GM12878 (cell line): ENCODE measurements around the gene BTBD1. TPM values are rescaled to one million over a fixed set of nuclear protein-coding genes. Genes with fewer than 3 reads are reported as not detected.

ENCODE experiments used
- ATAC-seq: fragments of 200-7000 bp; cut with Tn5 transposase; 3 replicates; pipeline ENCODE4 v1.9.1; 2020; ENCODE audit warnings: mild to moderate bottlenecking, moderate library complexity
- BruUV-seq: library from RNA; stranded (reverse); fragments of 400-500 nt; replicated peaks from 2 replicates; lab custom pipeline; 2021; lab: Mats Ljungman, UMichigan
- CTCF ChIA-PET: fragments of 300-600 bp; sonication (Branson Sonifier 250); formaldehyde crosslinking; extraction: SDS; loops from one replicate; lab custom pipeline; 2021; ENCODE audit warnings: inconsistent platforms; lab: Yijun Ruan, JAX
- POLR2A ChIA-PET: fragments of 350-600 bp; formaldehyde crosslinking; extraction: SDS; loops from one replicate; lab custom pipeline; 2021; ENCODE audit warnings: inconsistent platforms; lab: Charles Lee
- RAD21 ChIA-PET: fragments of 300-600 bp; sonication (Branson Sonifier 250); formaldehyde crosslinking; loops from one replicate; lab custom pipeline; 2023; ENCODE audit warnings: antibody characterized with exemption; ENCODE audit not compliant: unreplicated experiment; lab: Charles Lee
- SMC1A ChIA-PET: fragments of 300-600 bp; sonication (Branson Sonifier 250); formaldehyde crosslinking; loops from one replicate; lab custom pipeline; 2023; ENCODE audit not compliant: unreplicated experiment, uncharacterized antibody; lab: Charles Lee
- DNase-seq: peaks from one replicate; pipeline ENCODE4 v3.0.0-alpha.2; 2011; ENCODE audit warnings: low read depth, low spot score
- FAIRE-seq: peaks from 3 replicates; lab custom pipeline; 2011; peaks lifted over from hg19 to GRCh38; lab: Jason Lieb, UNC
- H2AFZ ChIP-seq: 2 replicates; pipeline ENCODE4 v1.6.0; 2011; ENCODE audit warnings: low read depth, low read length, control low read depth; ENCODE audit not compliant: control insufficient read depth
- H3K27ac ChIP-seq: 2 replicates; pipeline ENCODE4 v1.5.1; 2011; ENCODE audit warnings: control low read depth; ENCODE audit not compliant: control insufficient read depth, insufficient read depth
- H3K27me3 ChIP-seq, 2 experiments: replicated peaks in 1 of 2; 2 replicates each; pipeline versions ENCODE4 v1.6.0 to v1.6.1; 2011; ENCODE audit warnings: low read length in 1 of 2; ENCODE audit not compliant: control insufficient read depth in 2 of 2, insufficient read depth in 2 of 2
- H3K36me3 ChIP-seq, 2 experiments: 2 replicates each; pipeline ENCODE4 v1.5.1; 2011; ENCODE audit warnings: low read length in 1 of 2; ENCODE audit not compliant: control insufficient read depth in 2 of 2, insufficient read depth in 2 of 2
- H3K4me1 ChIP-seq: 2 replicates; pipeline ENCODE4 v1.6.1; 2011; ENCODE audit warnings: mild to moderate bottlenecking, low read length, moderate library complexity, mixed read lengths; ENCODE audit not compliant: control insufficient read depth, insufficient read depth
- H3K4me2 ChIP-seq: 2 replicates; pipeline ENCODE4 v1.6.0; 2011; ENCODE audit warnings: control low read depth; ENCODE audit not compliant: control insufficient read depth, insufficient read depth
- H3K4me3 ChIP-seq: fragments of 200-600 bp; sonication (generic); 2 replicates; pipeline ENCODE4 v1.5.1; 2016
- H3K79me2 ChIP-seq: 2 replicates; pipeline ENCODE4 v1.6.0; 2011; ENCODE audit warnings: low read length; ENCODE audit not compliant: control insufficient read depth, insufficient read depth
- H3K9ac ChIP-seq: 2 replicates; pipeline ENCODE4 v1.8.0; 2011; ENCODE audit warnings: low read length, control low read depth, mixed read lengths; ENCODE audit not compliant: control insufficient read depth, insufficient read depth
- H3K9me3 ChIP-seq: replicated peaks from 3 replicates; pipeline ENCODE4 v1.5.1; 2011; ENCODE audit warnings: mild to moderate bottlenecking, low read length; ENCODE audit not compliant: control insufficient read depth, insufficient read depth
- H4K20me1 ChIP-seq: 2 replicates; pipeline ENCODE4 v1.6.0; 2011; ENCODE audit not compliant: control insufficient read depth, insufficient read depth
- BCL11A ChIP-seq: IDR thresholded peaks from 2 replicates; pipeline ENCODE4 v1.6.1; 2011; ENCODE audit warnings: low read depth, low read length
- CEBPB ChIP-seq, 2 experiments: fragments of 150-350 bp in 1 of 2; IDR thresholded peaks; 2 replicates each; pipeline ENCODE4 v1.6.1; 2012 to 2014; ENCODE audit warnings: low read depth in 2 of 2, low read length in 2 of 2, borderline replicate concordance in 1 of 2, inconsistent platforms in 1 of 2
- DPF2 ChIP-seq: fragments of 450-650 bp; IDR thresholded peaks from 2 replicates; pipeline ENCODE4 v1.6.1; 2017; ENCODE audit warnings: mild to moderate bottlenecking
- KAT2A ChIP-seq: conservative IDR thresholded peaks from 2 replicates; pipeline ENCODE4 v1.6.1; 2011; ENCODE audit warnings: low read depth, low read length; ENCODE audit not compliant: control insufficient read depth
- MYB ChIP-seq: fragments of 150-350 bp; IDR thresholded peaks from 2 replicates; pipeline ENCODE4 v1.6.1; 2014; ENCODE audit warnings: mild to moderate bottlenecking, low read depth, low read length, borderline replicate concordance
- NFXL1 ChIP-seq: fragments of 450-650 bp; IDR thresholded peaks from 2 replicates; pipeline ENCODE4 v1.6.1; 2017; ENCODE audit warnings: antibody characterized with exemption, mild to moderate bottlenecking, borderline replicate concordance
- POLR2AphosphoS2 ChIP-seq: IDR thresholded peaks from 2 replicates; pipeline ENCODE4 v1.6.1; 2011; ENCODE audit warnings: low read depth, mild to moderate bottlenecking, low read length, improper control_type of control experiment, moderate library complexity
- RELB ChIP-seq: fragments of 450-650 bp; IDR thresholded peaks from 2 replicates; pipeline ENCODE4 v1.6.1; 2017; ENCODE audit warnings: low read depth, mild to moderate bottlenecking, moderate library complexity
- SP1 ChIP-seq: IDR thresholded peaks from one replicate; pipeline ENCODE4 v1.6.1; 2011; ENCODE audit warnings: low read depth, low read length
- SREBF1 ChIP-seq: IDR thresholded peaks from 2 replicates; pipeline ENCODE4 v1.6.1; 2012; ENCODE audit warnings: mild to moderate bottlenecking, low read length
- WRNIP1 ChIP-seq: IDR thresholded peaks from 2 replicates; pipeline ENCODE4 v1.6.1; 2011; ENCODE audit warnings: low read depth, low read length, improper control_type of control experiment, borderline replicate concordance
- ZBTB40 ChIP-seq: fragments of 450-650 bp; IDR thresholded peaks from 2 replicates; pipeline ENCODE4 v1.6.1; 2016; ENCODE audit warnings: mild to moderate bottlenecking, moderate library complexity, borderline replicate concordance
- ZNF217 ChIP-seq: fragments of 450-650 bp; IDR thresholded peaks from 2 replicates; pipeline ENCODE4 v1.6.1; 2017; ENCODE audit warnings: antibody characterized with exemption, mild to moderate bottlenecking
- WGBS: methylation state at CpG from one replicate; pipeline ENCODE4 v1.1.6; 2016; ENCODE audit warnings: low lambda C conversion rate; ENCODE audit not compliant: insufficient replicate concordance, insufficient coverage; ENCODE audit errors: missing lambda C conversion rate; 5-methylcytosine and 5-hydroxymethylcytosine counted together
- in situ Hi-C: fragments of 300-500 bp; cut with MboI; formaldehyde crosslinking; loops from 9 replicates; pipeline ENCODE4 v1.14.3; 2018; ENCODE audit warnings: mixed read lengths
- intact Hi-C: fragments of 100-400 bp; cut with micrococcal nuclease; formaldehyde crosslinking; loops from one replicate; pipeline ENCODE4 v1.14.2; 2022; ENCODE audit not compliant: unreplicated experiment
- polyA plus RNA-seq, 11 experiments: library from polyadenylated mRNA; depleted of rRNA in 4 of 11; unstranded in 6 of 11; stranded (reverse) in 5 of 11; fragments of >200 nt; fragmentation: Nextera tagmentation in 4 of 11; fragmentation: Illumina TruSeq in 1 of 11; extraction: Ambion mirVana in 4 of 11; extraction: Trizol in 1 of 11; gene quantifications; 1 replicate in 1 of 11; 2 replicates in 10 of 11; pipeline versions ENCODE4 v1.2.1 to v1.2.3, GENCODE V29; 2011 to 2016; ENCODE audit warnings: inconsistent platforms in 2 of 11, missing spikeins in 2 of 11, low read depth in 1 of 11
- total RNA-seq, 4 experiments: library from RNA; depleted of rRNA in 3 of 4; stranded (reverse); fragments of >200 nt in 3 of 4; fragmentation: Illumina TruSeq in 1 of 4; extraction: Trizol in 1 of 4; gene quantifications; 2 replicates each; pipeline versions ENCODE4 v1.2.1 to v1.2.3, GENCODE V29; 2013 to 2021

BTBD1 gene
- total and polyA plus RNA-seq, 10 of the 15 experiments (the other 5 are each of a cell fraction or from before 2014, with no cell fraction given) = 17.5 to 90.4 (median 73.1) TPM

GRCh38 chr15:83111149-83111548, 44.1 kb upstream of the BTBD1 start:
- no peaks in the 10 kb centered on the region for H3K27me3 ChIP-seq
- FAIRE-seq (no peak), ATAC-seq (no peak), DNase-seq (no peak)
- no peak overlapping the region for H2AFZ ChIP-seq
- H3K4me3 ChIP-seq = no peak overlapping the region
- no peak overlapping the region for H3K4me2 ChIP-seq
- no peak overlapping the region for H3K9ac ChIP-seq
- CTCF ChIA-PET = no interaction called here
- no TSS peak for BruUV-seq
- RAD21 ChIA-PET = no interaction called here
- peaks cover 0 to 1% of the 10 kb centered on the region in 2 experiments; a peak in 2 of 4 replicates for H3K36me3 ChIP-seq
- POLR2A ChIA-PET = no interaction called here
- in situ Hi-C loops (loop anchor here (5.0 kb wide), 1 partner anchor 51 kb away; no protein-coding TSS in a partner anchor), intact Hi-C loops (no loop called here)
- 93% methylated on average over 3 of the region's 3 CpGs for WGBS
- peaks cover 26% of the 10 kb centered on the region for H3K4me1 ChIP-seq
- H3K9me3 ChIP-seq = no peaks in the 10 kb centered on the region
- H3K27ac ChIP-seq = no peak overlapping the region
- TF ChIP-seq KAT2A (no peak), MYB (no peak), POLR2AphosphoS2 (no peak), ZNF217 (no peak), CEBPB (IDR thresholded peaks at IDR 0.05; ENCODE audit: borderline replicate concordance in 1 of 2, low read depth in 2 of 2, low read length in 2 of 2) (no peak), NFXL1 (no peak), SREBF1 (no peak), BCL11A (no peak), DPF2 (no peak), ZBTB40 (no peak), WRNIP1 (no peak), RELB (no peak), SP1 (no peak)
- H4K20me1 ChIP-seq = no peaks in the 10 kb centered on the region
- SMC1A ChIA-PET = no interaction called here
- no peaks in the 10 kb centered on the region; the same call in 1 of the 2 replicates for H3K79me2 ChIP-seq
